GM10266 (cell line): Measurements from ENCODE around the gene STAB1.

Experiments used
- DNase-seq: peaks from one replicate; pipeline ENCODE4 v3.0.0; 2012; ENCODE audit errors: extremely low spot score
- CTCF ChIP-seq: IDR thresholded peaks from 2 replicates; pipeline ENCODE4 v1.5.1; 2012; ENCODE audit warnings: mild to moderate bottlenecking, low read depth; ENCODE audit not compliant: control insufficient read depth, insufficient read depth; ENCODE audit errors: missing control alignments

STAB1 gene

GRCh38 chr3:52477076-52477795, 17.9 kb upstream of the STAB1 start:
- DNase-seq, result no peak
- TF ChIP-seq CTCF, result no peak

GRCh38 chr3:52477796-52478095, 17.4 kb upstream of the STAB1 start:
- no peak for DNase-seq
- TF ChIP-seq CTCF, result no peak

GRCh38 chr3:52479037-52479876, 15.9 kb upstream of the STAB1 start:
- no peak for DNase-seq
- no peak for TF ChIP-seq CTCF

GRCh38 chr3:52479877-52480575, 15.1 kb upstream of the STAB1 start:
- DNase-seq, result no peak
- no peak for TF ChIP-seq CTCF

- no peak for TF ChIP-seq CTCF
- no peak for DNase-seq
Observed at GRCh38 chr3:52480768-52481715, 14.1 kb upstream of the STAB1 start.

- TF ChIP-seq CTCF, result peak; percentile 48
Observed at GRCh38 chr3:52481819-52482521, 13.2 kb upstream of the STAB1 start.

More at GRCh38 chr3:52481819-52482521, 13.2 kb upstream of the STAB1 start:
- DNase-seq, result no peak
